Activated CD4-positive, alpha-beta T cell treated with anti-CD3 and anti-CD28 coated beads, Interleukin-2, amount 10 ng/mL, durations not matched to agents 24 days and 14 days (primary cell): Measurements from ENCODE around the gene C1GALT1C1L. TPM values are rescaled to one million over a fixed set of nuclear protein-coding genes. Genes with fewer than 3 reads are reported as not detected.
"Not testable (repeated sequence)": the region's sequence is repeated elsewhere in the genome, so short reads cannot be mapped to it uniquely, and the experiment has no call there.

Experiments
- DNase-seq: peaks from one replicate; pipeline ENCODE4 v3.0.0; 2022
- H3K27ac Mint-ChIP-seq: one replicate; pipeline ENCODE4 v1.8.0; 2022; ENCODE audit warnings: mild to moderate bottlenecking, mixed read lengths
- H3K27me3 Mint-ChIP-seq: one replicate; pipeline ENCODE4 v1.8.0; 2022; ENCODE audit warnings: mixed read lengths
- H3K36me3 Mint-ChIP-seq: one replicate; pipeline ENCODE4 v1.8.0; 2022; ENCODE audit warnings: low read depth, mild to moderate bottlenecking, mixed read lengths
- H3K4me1 Mint-ChIP-seq: one replicate; pipeline ENCODE4 v1.8.0; 2021; ENCODE audit warnings: mixed read lengths
- H3K4me3 Mint-ChIP-seq: one replicate; pipeline ENCODE4 v1.8.0; 2022; ENCODE audit warnings: mild to moderate bottlenecking, moderate library complexity, mixed read lengths
- H3K9me3 Mint-ChIP-seq: one replicate; pipeline ENCODE4 v1.8.0; 2021; ENCODE audit warnings: mixed read lengths
- intact Hi-C: fragments of 100-400 bp; cut with micrococcal nuclease; formaldehyde crosslinking; loops from one replicate; pipeline ENCODE4 v1.15.1; 2023
- total RNA-seq: library from RNA; stranded (reverse); gene quantifications from 2 replicates; pipeline ENCODE4 v1.2.3, GENCODE V29; 2022

C1GALT1C1L gene
- total RNA-seq, 1 donor from 2014 or later, result not detected

DNA sequence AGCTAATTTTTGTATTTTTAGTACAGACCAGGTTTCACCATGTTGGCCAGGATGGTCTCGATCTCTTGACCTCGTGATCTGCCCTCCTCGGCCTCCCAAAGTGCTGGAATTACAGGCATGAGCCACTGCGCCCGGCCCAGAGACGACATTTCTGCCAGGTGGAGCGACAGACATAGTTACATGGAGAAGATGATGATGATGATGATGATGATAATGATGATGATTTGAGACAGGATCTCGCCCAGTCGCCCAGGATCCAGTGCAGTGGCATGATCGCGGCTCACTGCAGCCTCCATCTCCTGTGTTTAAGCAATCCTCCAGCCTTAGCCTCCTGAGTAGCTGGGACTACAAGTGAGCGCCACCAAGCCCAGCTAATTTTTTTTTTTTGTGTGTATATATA lies 40.1 kb downstream of the C1GALT1C1L start:
- peak; percentile 45 for DNase-seq
- Mint-ChIP-seq H3K27me3 (peaks cover 57% of the 10 kb centered on the region), H3K4me3 (peak overlapping the region; percentile 45)
- H3K27ac Mint-ChIP-seq, H3K36me3 Mint-ChIP-seq, H3K9me3 Mint-ChIP-seq, H3K4me1 Mint-ChIP-seq: not testable (repeated sequence)
- intact Hi-C loops, result loop anchor here (5.0 kb wide), 1 partner anchor 136 kb away; the partner anchor contains the start of gene DYNC2LI1

- intact Hi-C loops, result loop anchor here (5.0 kb wide), 1 partner anchor 138 kb away; the partner anchor contains the start of gene DYNC2LI1
- Mint-ChIP-seq H3K9me3 (peaks cover 4% of the 10 kb centered on the region), H3K4me1 (peaks cover 10% of the 10 kb centered on the region), H3K27me3 (peaks cover 65% of the 10 kb centered on the region), H3K27ac (no peak overlapping the region), H3K4me3 (no peak overlapping the region), H3K36me3 (no peaks in the 10 kb centered on the region)
- DNase-seq, result peak; percentile 29
Observed at GRCh38 chr2:43634604-43635306, 41.5 kb downstream of the C1GALT1C1L start.

- DNase-seq, result peak; percentile 29
- Mint-ChIP-seq H3K4me3 (no peak overlapping the region), H3K27ac (no peak overlapping the region), H3K4me1 (peaks cover 5% of the 10 kb centered on the region), H3K36me3 (no peaks in the 10 kb centered on the region), H3K27me3 (peaks cover 66% of the 10 kb centered on the region), H3K9me3 (no peaks in the 10 kb centered on the region)
- intact Hi-C loops, result no loop called here
Observed at GRCh38 chr2:43631618-43632317, 44.5 kb downstream of the C1GALT1C1L start.

Other genes starting within 250 kb of the C1GALT1C1L start
- 41.6 and 55.4 TPM in 2 replicates for gene THADA, start 80.4 kb downstream of the C1GALT1C1L start, total RNA-seq
- gene PLEKHH2, start 39.2 kb downstream of the C1GALT1C1L start, total RNA-seq, result 0.52 and 0.65 TPM in 2 replicates
- 9.8 and 10.8 TPM in 2 replicates for gene DYNC2LI1, start 97.6 kb upstream of the C1GALT1C1L start, total RNA-seq
- gene ABCG5, start 162.4 kb upstream of the C1GALT1C1L start, total RNA-seq, result not detected in 2 replicates
- not detected in 2 replicates for gene ABCG8, start 162.5 kb upstream of the C1GALT1C1L start, total RNA-seq